HepG2 (cell line): ENCODE measurements around the gene CYP2C19. TPM values are rescaled to one million over a fixed set of nuclear protein-coding genes. Genes with fewer than 3 reads are reported as not detected.

Source experiments
- ATAC-seq: fragments of 200-7000 bp; cut with Tn5 transposase; 3 replicates; pipeline ENCODE4 v1.9.1; 2020; ENCODE audit warnings: mild to moderate bottlenecking, moderate library complexity
- BruUV-seq: library from RNA; stranded (reverse); fragments of 400-500 nt; replicated peaks from 2 replicates; lab custom pipeline; 2021; lab: Mats Ljungman, UMichigan
- CTCF ChIA-PET: fragments of 300-600 bp; formaldehyde crosslinking; extraction: SDS; loops from one replicate; lab custom pipeline; 2021; ENCODE audit warnings: low total read pairs, inconsistent platforms, low intra/inter-chr PET ratio; lab: Yijun Ruan, JAX
- POLR2A ChIA-PET: fragments of 350-600 bp; sonication (Branson Sonifier 250); formaldehyde crosslinking; loops from one replicate; lab custom pipeline; 2020; ENCODE audit warnings: antibody characterized with exemption, inconsistent platforms; lab: Yijun Ruan, JAX
- DNase-seq: peaks from one replicate; pipeline ENCODE4 v3.0.0-alpha.2; 2015; ENCODE audit warnings: low spot score
- FAIRE-seq: peaks from 3 replicates; lab custom pipeline; 2011; peaks lifted over from hg19 to GRCh38; lab: Jason Lieb, UNC
- H2AFZ ChIP-seq: one replicate; pipeline ENCODE4 v1.6.1; 2011; ENCODE audit warnings: low read length, inconsistent platforms
- H3K27ac ChIP-seq: fragments of 300-600 bp; 3 replicates; pipeline ENCODE4 v1.8.0; 2011; ENCODE audit warnings: mixed run types, mild to moderate bottlenecking, mixed read lengths, low read length, inconsistent platforms; ENCODE audit not compliant: insufficient read depth; ENCODE audit errors: extremely low read length
- H3K27me3 ChIP-seq, 2 experiments: fragments of 200-600 bp in 1 of 2; 2 replicates in 1 of 2; 3 replicates in 1 of 2; pipeline versions ENCODE4 v1.6.0 to v1.8.0; 2011; ENCODE audit warnings: low read length in 2 of 2, mild to moderate bottlenecking in 2 of 2, moderate library complexity in 2 of 2, inconsistent platforms in 1 of 2; ENCODE audit not compliant: insufficient read depth in 2 of 2, control insufficient read depth in 1 of 2
- H3K36me3 ChIP-seq, 2 experiments: fragments of 200-600 bp in 1 of 2; replicated peaks in 1 of 2; 2 replicates in 1 of 2; 3 replicates in 1 of 2; pipeline versions ENCODE4 v1.5.1 to v1.8.0; 2011; ENCODE audit warnings: low read length in 2 of 2, inconsistent platforms in 1 of 2; ENCODE audit not compliant: insufficient read depth in 2 of 2, control insufficient read depth in 1 of 2
- H3K4me1 ChIP-seq: 2 replicates; pipeline ENCODE4 v1.5.1; 2012; ENCODE audit warnings: low read length, inconsistent platforms; ENCODE audit not compliant: insufficient read depth
- H3K4me2 ChIP-seq: 2 replicates; pipeline ENCODE4 v1.6.0; 2011; ENCODE audit warnings: low read depth, low read length, inconsistent platforms
- H3K4me3 ChIP-seq, 3 experiments: fragments of 200-600 bp in 1 of 3; sonication (generic), shearing (Covaris generic) in 1 of 3; replicated peaks in 1 of 3; 2 replicates each; pipeline ENCODE4 v1.5.1; 2011 to 2016; ENCODE audit warnings: low read length in 3 of 3, inconsistent platforms in 2 of 3, low read depth in 2 of 3, mild to moderate bottlenecking in 2 of 3, control low read depth in 1 of 3, mixed read lengths in 1 of 3; ENCODE audit not compliant: insufficient read depth in 1 of 3
- H3K79me2 ChIP-seq: one replicate; pipeline ENCODE4 v1.6.1; 2011; ENCODE audit warnings: low read length, inconsistent platforms; ENCODE audit not compliant: insufficient read depth
- H3K9ac ChIP-seq: 2 replicates; pipeline ENCODE4 v1.6.0; 2011; ENCODE audit warnings: mild to moderate bottlenecking, low read depth, low read length, inconsistent platforms; ENCODE audit not compliant: insufficient read depth
- H3K9me3 ChIP-seq: 2 replicates; pipeline ENCODE4 v1.5.1; 2012; ENCODE audit warnings: mild to moderate bottlenecking, low read length
- H4K20me1 ChIP-seq: 2 replicates; pipeline ENCODE4 v1.6.0; 2011; ENCODE audit warnings: inconsistent platforms, mild to moderate bottlenecking, low read length, moderate library complexity; ENCODE audit not compliant: insufficient read depth
- CCAR2 ChIP-seq: fragments of 200-400 bp; formaldehyde crosslinking; optimal IDR thresholded peaks from 2 replicates; pipeline ENCODE3; 2018; ENCODE audit warnings: low read depth, mild to moderate bottlenecking, low read length, moderate library complexity
- HNRNPK ChIP-seq: fragments of 200-400 bp; formaldehyde crosslinking; IDR thresholded peaks from 2 replicates; pipeline ENCODE4 v1.6.1; 2018; ENCODE audit warnings: low read length, low read depth, moderate library complexity, mild to moderate bottlenecking; ENCODE audit not compliant: poor library complexity, severe bottlenecking
- HNRNPLL ChIP-seq: fragments of 200-400 bp; formaldehyde crosslinking; IDR thresholded peaks from 2 replicates; pipeline ENCODE4 v1.6.1; 2017; ENCODE audit warnings: mild to moderate bottlenecking, low read depth, low read length; ENCODE audit not compliant: poor library complexity, severe bottlenecking
- LCORL ChIP-seq, 2 experiments: fragments of 450-650 bp in 1 of 2; sonication (generic) in 1 of 2; formaldehyde crosslinking in 1 of 2; IDR thresholded peaks; 2 replicates each; pipeline versions ENCODE4 v1.5.0 to v1.6.1; 2017 to 2020; ENCODE audit warnings: antibody characterized with exemption in 1 of 2, missing genetic modification reagents in 1 of 2
- NFIC ChIP-seq: IDR thresholded peaks from 2 replicates; pipeline ENCODE4 v1.6.1; 2012; ENCODE audit warnings: mild to moderate bottlenecking, low read length, inconsistent platforms
- RBM22 ChIP-seq: fragments of 200-400 bp; formaldehyde crosslinking; optimal IDR thresholded peaks from 2 replicates; pipeline ENCODE3; 2017; ENCODE audit warnings: mild to moderate bottlenecking, low read length, moderate library complexity
- ZNF253 ChIP-seq: sonication (generic); formaldehyde crosslinking; IDR thresholded peaks from 2 replicates; pipeline ENCODE4 v1.8.0; 2022; ENCODE audit warnings: mild to moderate bottlenecking, missing genetic modification reagents, borderline replicate concordance
- ZNF343 ChIP-seq: sonication (generic); formaldehyde crosslinking; IDR thresholded peaks from 2 replicates; pipeline ENCODE4 v1.4.0; 2020; ENCODE audit warnings: mild to moderate bottlenecking, missing genetic modification reagents
- WGBS: methylation state at CpG from one replicate; pipeline ENCODE4 v1.1.6; 2017; ENCODE audit warnings: low lambda C conversion rate; 5-methylcytosine and 5-hydroxymethylcytosine counted together
- in situ Hi-C: cut with HindIII; loops from 2 replicates; pipeline ENCODE4 v1.10.0; 2017; ENCODE audit warnings: low pct_unique_long_range_greater_than_20kb; ENCODE audit not compliant: extremely low pct_ligation_motif_present
- intact Hi-C: fragments of 100-400 bp; cut with micrococcal nuclease; formaldehyde crosslinking; loops from one replicate; pipeline ENCODE4 v1.10.0; 2022; ENCODE audit not compliant: unreplicated experiment
- polyA plus RNA-seq, 8 experiments: library from polyadenylated mRNA; depleted of rRNA in 3 of 8; stranded (reverse) in 7 of 8; unstranded in 1 of 8; fragments of >200 nt; fragmentation: Illumina TruSeq in 4 of 8; extraction: Trizol in 4 of 8; gene quantifications; 2 replicates each; pipeline versions ENCODE4 v1.2.1 to v1.2.3, GENCODE V29; 2011 to 2016; ENCODE audit warnings: low read depth in 4 of 8, missing spikeins in 1 of 8, mixed read lengths in 1 of 8; ENCODE audit not compliant: insufficient read depth in 1 of 8
- total RNA-seq, 5 experiments: library from RNA; depleted of rRNA; stranded (reverse); fragments of >200 nt; fragmentation: Illumina TruSeq; extraction: Trizol; gene quantifications; 2 replicates each; pipeline ENCODE4 v1.2.3, GENCODE V29; 2016; ENCODE audit warnings: low read depth in 1 of 5
- TF ChIP-seq, protein P1 (sequence below): sonication (generic); formaldehyde crosslinking; IDR thresholded peaks from 2 replicates; pipeline ENCODE4 v1.5.0; 2020; ENCODE audit warnings: mild to moderate bottlenecking, missing genetic modification reagents, moderate library complexity
- TF ChIP-seq, protein P2 (sequence below): sonication (generic); formaldehyde crosslinking; IDR thresholded peaks from 2 replicates; pipeline ENCODE4 v1.9.0; 2021; ENCODE audit warnings: mild to moderate bottlenecking, missing genetic modification reagents

The CYP2C19 gene
- total and polyA plus RNA-seq, 2 of the 13 experiments (the other 11 are each of a cell fraction or from before 2014, with no cell fraction given), result not detected

DNA sequence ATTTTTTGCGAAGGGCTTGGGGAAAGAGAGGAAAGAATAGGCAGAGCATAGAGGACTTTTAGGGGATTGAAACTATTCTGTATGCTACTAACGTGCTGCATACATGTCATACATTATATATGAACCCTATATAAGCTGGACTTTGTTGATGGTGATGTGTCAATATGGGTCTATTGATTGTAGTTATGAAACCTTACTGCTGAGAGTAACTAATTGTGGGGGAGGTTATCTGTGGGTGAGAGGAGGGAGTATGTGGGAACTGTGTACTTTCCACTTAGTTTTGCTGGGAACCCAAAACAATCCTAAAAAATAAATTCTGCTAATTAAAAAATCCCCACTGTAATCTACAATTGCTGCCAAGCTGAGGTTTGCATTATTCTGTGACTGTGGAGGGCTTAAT lies 15.3 kb upstream of the CYP2C19 start (continued):
- TF ChIP-seq, protein P1, sequence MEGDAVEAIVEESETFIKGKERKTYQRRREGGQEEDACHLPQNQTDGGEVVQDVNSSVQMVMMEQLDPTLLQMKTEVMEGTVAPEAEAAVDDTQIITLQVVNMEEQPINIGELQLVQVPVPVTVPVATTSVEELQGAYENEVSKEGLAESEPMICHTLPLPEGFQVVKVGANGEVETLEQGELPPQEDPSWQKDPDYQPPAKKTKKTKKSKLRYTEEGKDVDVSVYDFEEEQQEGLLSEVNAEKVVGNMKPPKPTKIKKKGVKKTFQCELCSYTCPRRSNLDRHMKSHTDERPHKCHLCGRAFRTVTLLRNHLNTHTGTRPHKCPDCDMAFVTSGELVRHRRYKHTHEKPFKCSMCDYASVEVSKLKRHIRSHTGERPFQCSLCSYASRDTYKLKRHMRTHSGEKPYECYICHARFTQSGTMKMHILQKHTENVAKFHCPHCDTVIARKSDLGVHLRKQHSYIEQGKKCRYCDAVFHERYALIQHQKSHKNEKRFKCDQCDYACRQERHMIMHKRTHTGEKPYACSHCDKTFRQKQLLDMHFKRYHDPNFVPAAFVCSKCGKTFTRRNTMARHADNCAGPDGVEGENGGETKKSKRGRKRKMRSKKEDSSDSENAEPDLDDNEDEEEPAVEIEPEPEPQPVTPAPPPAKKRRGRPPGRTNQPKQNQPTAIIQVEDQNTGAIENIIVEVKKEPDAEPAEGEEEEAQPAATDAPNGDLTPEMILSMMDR, result no peak
- TF ChIP-seq LCORL (IDR thresholded peaks at IDR 0.05), result no peak
- no peak for TF ChIP-seq LCORL (CRISPR knock-in tag; IDR thresholded peaks at IDR 0.05)
- TF ChIP-seq HNRNPK, result no peak
- TF ChIP-seq NFIC, result no peak
- TF ChIP-seq RBM22, result no peak
- TF ChIP-seq, all 625 proteins: peak for 0

DNA sequence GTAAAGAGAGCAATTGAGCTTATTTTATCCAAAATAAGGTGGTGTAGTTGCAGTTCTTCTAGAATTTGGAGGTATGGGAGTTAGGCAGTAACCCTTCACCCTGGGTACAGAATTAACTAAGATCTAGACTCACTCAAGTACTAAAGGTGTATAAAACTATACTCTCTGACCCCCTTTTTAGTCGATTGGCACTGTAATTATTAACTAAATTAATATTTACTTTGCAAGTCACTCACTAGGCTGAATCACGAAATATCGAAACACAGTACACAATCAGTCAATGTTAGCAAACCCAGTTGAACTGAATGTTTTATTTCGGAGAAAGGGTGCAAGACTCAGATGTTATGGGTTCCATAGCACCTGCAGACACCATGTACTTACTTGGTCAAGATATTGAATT lies 14.6 kb upstream of the CYP2C19 start:
- no TSS peak for BruUV-seq
- WGBS, result 6% methylated on average over 4 of the region's 4 CpGs
- ATAC-seq, result no peak
- no peak overlapping the region for H3K27ac ChIP-seq
- no peak overlapping the region for H3K4me3 ChIP-seq
- no peaks in the 10 kb centered on the region for H3K27me3 ChIP-seq
- POLR2A ChIA-PET, result no interaction called here
- no peaks in the 10 kb centered on the region for H3K36me3 ChIP-seq
- no peaks in the 10 kb centered on the region for H3K79me2 ChIP-seq
- TF ChIP-seq, protein P2, sequence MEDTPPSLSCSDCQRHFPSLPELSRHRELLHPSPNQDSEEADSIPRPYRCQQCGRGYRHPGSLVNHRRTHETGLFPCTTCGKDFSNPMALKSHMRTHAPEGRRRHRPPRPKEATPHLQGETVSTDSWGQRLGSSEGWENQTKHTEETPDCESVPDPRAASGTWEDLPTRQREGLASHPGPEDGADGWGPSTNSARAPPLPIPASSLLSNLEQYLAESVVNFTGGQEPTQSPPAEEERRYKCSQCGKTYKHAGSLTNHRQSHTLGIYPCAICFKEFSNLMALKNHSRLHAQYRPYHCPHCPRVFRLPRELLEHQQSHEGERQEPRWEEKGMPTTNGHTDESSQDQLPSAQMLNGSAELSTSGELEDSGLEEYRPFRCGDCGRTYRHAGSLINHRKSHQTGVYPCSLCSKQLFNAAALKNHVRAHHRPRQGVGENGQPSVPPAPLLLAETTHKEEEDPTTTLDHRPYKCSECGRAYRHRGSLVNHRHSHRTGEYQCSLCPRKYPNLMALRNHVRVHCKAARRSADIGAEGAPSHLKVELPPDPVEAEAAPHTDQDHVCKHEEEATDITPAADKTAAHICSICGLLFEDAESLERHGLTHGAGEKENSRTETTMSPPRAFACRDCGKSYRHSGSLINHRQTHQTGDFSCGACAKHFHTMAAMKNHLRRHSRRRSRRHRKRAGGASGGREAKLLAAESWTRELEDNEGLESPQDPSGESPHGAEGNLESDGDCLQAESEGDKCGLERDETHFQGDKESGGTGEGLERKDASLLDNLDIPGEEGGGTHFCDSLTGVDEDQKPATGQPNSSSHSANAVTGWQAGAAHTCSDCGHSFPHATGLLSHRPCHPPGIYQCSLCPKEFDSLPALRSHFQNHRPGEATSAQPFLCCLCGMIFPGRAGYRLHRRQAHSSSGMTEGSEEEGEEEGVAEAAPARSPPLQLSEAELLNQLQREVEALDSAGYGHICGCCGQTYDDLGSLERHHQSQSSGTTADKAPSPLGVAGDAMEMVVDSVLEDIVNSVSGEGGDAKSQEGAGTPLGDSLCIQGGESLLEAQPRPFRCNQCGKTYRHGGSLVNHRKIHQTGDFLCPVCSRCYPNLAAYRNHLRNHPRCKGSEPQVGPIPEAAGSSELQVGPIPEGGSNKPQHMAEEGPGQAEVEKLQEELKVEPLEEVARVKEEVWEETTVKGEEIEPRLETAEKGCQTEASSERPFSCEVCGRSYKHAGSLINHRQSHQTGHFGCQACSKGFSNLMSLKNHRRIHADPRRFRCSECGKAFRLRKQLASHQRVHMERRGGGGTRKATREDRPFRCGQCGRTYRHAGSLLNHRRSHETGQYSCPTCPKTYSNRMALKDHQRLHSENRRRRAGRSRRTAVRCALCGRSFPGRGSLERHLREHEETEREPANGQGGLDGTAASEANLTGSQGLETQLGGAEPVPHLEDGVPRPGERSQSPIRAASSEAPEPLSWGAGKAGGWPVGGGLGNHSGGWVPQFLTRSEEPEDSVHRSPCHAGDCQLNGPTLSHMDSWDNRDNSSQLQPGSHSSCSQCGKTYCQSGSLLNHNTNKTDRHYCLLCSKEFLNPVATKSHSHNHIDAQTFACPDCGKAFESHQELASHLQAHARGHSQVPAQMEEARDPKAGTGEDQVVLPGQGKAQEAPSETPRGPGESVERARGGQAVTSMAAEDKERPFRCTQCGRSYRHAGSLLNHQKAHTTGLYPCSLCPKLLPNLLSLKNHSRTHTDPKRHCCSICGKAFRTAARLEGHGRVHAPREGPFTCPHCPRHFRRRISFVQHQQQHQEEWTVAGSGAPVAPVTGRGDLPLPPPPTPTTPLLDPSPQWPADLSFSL (CRISPR knock-in tag), result no peak
- TF ChIP-seq ZNF343 (CRISPR knock-in tag) (no peak), CCAR2 (no peak), ZNF253 (CRISPR knock-in tag) (no peak), HNRNPLL (no peak)
- TF ChIP-seq, all 625 proteins: peak for 0
- Histone ChIP-seq H3K9ac (no peak overlapping the region), H2AFZ (no peak overlapping the region), H4K20me1 (no peaks in the 10 kb centered on the region), H3K4me1 (no peaks in the 10 kb centered on the region), H3K9me3 (peaks cover 14% of the 10 kb centered on the region; the same call in 1 of the 2 replicates), H3K4me2 (no peak overlapping the region)
- DNase-seq (no peak), FAIRE-seq (no peak)
- CTCF ChIA-PET, result no interaction called here
- in situ Hi-C loops, result no loop called here
- intact Hi-C loops, result no loop called here
